ENCODE results near the gene ZDHHC7. TPM values are rescaled to one million over a fixed set of nuclear protein-coding genes. Genes with fewer than 3 reads are reported as not detected.
"Not testable (repeated sequence)": the region's sequence is repeated elsewhere in the genome, so short reads cannot be mapped to it uniquely, and the experiment has no call there.

Gene ZDHHC7
- total RNA-seq, 1 donor from 2014 or later: 59.2 TPM

DNA sequence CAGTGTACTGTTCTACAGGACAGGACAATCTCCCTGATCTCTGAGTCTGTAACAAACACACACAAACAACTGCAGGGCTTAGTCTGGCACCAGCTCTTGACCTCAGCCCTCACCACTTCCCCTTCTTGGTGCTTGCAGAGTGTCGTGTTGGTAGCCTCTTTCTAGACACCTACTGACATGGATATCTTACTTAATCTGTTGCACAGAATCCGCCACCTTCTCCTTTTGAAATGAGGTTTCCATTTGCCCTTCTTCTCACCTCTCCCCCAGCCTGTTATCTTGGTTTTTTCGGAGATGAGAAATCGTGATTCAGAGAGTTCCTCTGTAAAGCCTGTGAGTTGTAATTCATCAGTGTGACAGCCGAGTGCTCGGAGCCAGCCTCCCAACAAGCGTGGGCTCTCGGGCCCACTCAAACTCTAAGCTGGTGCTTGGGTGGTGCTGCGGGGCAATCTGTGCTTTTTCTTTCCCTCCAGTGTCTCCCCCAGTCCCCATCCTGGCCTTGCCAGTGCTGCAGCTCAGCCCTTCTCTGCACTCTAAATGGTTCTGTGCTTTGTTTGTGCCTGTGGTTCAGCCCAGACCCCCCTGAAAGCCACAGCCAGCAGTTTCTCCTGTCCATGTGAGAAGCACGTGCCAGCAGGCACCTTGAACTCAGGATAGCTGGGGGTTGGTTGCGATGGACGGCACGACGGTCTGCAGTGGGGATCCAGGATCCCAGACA is 44.3 kb upstream of the ZDHHC7 start:
- Mint-ChIP-seq H3K27ac (ENCODE audit: unreplicated experiment) (no peak overlapping the region), H3K4me1 (ENCODE audit: low read depth, unreplicated experiment) (peaks cover 10% of the 10 kb centered on the region), H3K4me3 (ENCODE audit: unreplicated experiment) (no peak overlapping the region), H3K9me3 (ENCODE audit: unreplicated experiment) (peaks cover 2% of the 10 kb centered on the region), H3K36me3 (ENCODE audit: low read depth, unreplicated experiment) (peaks cover under 1% of the 10 kb centered on the region), H3K27me3 (ENCODE audit: low read depth, unreplicated experiment) (peaks cover 6% of the 10 kb centered on the region)
- peaks cover 18% of the 10 kb centered on the region for H3K4me1 ChIP-seq (ENCODE audit: insufficient read depth, low read length)
- H3K9ac ChIP-seq (ENCODE audit: low read length): peak overlapping the region; percentile 39
- H3K27me3 ChIP-seq (ENCODE audit: insufficient read depth, low read length): no peaks in the 10 kb centered on the region
- TF ChIP-seq, protein P1, sequence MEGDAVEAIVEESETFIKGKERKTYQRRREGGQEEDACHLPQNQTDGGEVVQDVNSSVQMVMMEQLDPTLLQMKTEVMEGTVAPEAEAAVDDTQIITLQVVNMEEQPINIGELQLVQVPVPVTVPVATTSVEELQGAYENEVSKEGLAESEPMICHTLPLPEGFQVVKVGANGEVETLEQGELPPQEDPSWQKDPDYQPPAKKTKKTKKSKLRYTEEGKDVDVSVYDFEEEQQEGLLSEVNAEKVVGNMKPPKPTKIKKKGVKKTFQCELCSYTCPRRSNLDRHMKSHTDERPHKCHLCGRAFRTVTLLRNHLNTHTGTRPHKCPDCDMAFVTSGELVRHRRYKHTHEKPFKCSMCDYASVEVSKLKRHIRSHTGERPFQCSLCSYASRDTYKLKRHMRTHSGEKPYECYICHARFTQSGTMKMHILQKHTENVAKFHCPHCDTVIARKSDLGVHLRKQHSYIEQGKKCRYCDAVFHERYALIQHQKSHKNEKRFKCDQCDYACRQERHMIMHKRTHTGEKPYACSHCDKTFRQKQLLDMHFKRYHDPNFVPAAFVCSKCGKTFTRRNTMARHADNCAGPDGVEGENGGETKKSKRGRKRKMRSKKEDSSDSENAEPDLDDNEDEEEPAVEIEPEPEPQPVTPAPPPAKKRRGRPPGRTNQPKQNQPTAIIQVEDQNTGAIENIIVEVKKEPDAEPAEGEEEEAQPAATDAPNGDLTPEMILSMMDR (IDR thresholded peaks at IDR 0.05; ENCODE audit: insufficient read depth, low read depth, low read length): no peak
- no peak for TF ChIP-seq EZH2 (IDR thresholded peaks at IDR 0.05; ENCODE audit: insufficient read depth, low read length)
- peak overlapping the region; percentile 47 for H3K4me3 ChIP-seq (ENCODE audit: insufficient read depth, low read depth, low read length)
- DNase-seq (ENCODE audit: low read depth) (peak; percentile 76), FAIRE-seq (no peak)
- H3K4me2 ChIP-seq (ENCODE audit: low read length): peak overlapping the region; percentile 82
- H3K79me2 ChIP-seq (ENCODE audit: insufficient read depth, low read length): no peaks in the 10 kb centered on the region
- H3K36me3 ChIP-seq (ENCODE audit: insufficient read depth, low read length): no peaks in the 10 kb centered on the region
- no peaks in the 10 kb centered on the region for H3K9me3 ChIP-seq (ENCODE audit: insufficient read depth, low read depth, low read length)
- H2AFZ ChIP-seq (ENCODE audit: low read depth, low read length): peak overlapping the region; percentile 29
- H4K20me1 ChIP-seq (ENCODE audit: insufficient read depth, low read length): peaks cover 29% of the 10 kb centered on the region
- H3K27ac ChIP-seq (ENCODE audit: low read depth, low read length): peak overlapping the region; percentile 22

DNA sequence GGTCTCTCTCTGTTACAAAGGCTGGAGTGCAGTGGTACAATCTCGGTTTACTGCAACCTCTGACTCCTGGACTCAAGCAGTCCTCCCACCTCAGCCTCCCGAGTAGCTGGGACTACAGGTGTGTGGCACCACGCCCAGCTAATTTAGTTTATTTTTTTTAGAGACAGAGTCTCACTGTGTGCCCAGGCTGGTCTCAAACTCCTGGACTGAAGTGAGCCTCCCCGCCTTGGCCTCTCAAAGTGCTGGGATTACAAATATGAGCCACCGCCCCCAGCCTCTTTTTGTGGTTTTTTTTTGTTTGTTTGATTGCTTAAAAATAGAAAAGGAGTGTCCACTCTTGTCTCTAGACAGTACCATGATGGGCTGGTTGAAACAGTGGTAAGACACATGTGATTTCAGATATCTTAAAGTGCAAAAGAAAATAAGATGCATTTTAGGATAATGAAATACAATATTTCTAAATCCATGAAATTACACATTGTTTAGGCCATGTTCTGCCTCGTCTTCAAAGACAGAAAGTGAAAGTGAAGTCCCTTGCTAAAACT is 43.7 kb upstream of the ZDHHC7 start:
- FAIRE-seq: no peak
- Histone ChIP-seq H3K9me3 (ENCODE audit: insufficient read depth, low read depth, low read length) (no peaks in the 10 kb centered on the region), H3K4me3 (ENCODE audit: insufficient read depth, low read depth, low read length) (peak overlapping the region; percentile 47), H3K4me2 (ENCODE audit: low read length) (peak overlapping the region; percentile 82), H2AFZ (ENCODE audit: low read depth, low read length) (peak overlapping the region; percentile 29), H4K20me1 (ENCODE audit: insufficient read depth, low read length) (peaks cover 30% of the 10 kb centered on the region), H3K36me3 (ENCODE audit: insufficient read depth, low read length) (no peaks in the 10 kb centered on the region), H3K79me2 (ENCODE audit: insufficient read depth, low read length) (no peaks in the 10 kb centered on the region), H3K27me3 (ENCODE audit: insufficient read depth, low read length) (no peaks in the 10 kb centered on the region), H3K27ac (ENCODE audit: low read depth, low read length) (peak overlapping the region; percentile 22), H3K9ac (ENCODE audit: low read length) (peak overlapping the region; percentile 39), H3K4me1 (ENCODE audit: insufficient read depth, low read length) (peaks cover 20% of the 10 kb centered on the region)
- no peak overlapping the region for H3K4me3 Mint-ChIP-seq (ENCODE audit: unreplicated experiment)
- TF ChIP-seq, protein P1 (IDR thresholded peaks at IDR 0.05; ENCODE audit: insufficient read depth, low read depth, low read length): no peak
- TF ChIP-seq EZH2 (IDR thresholded peaks at IDR 0.05; ENCODE audit: insufficient read depth, low read length): no peak
- peaks cover 3% of the 10 kb centered on the region for H3K27me3 Mint-ChIP-seq (ENCODE audit: low read depth, unreplicated experiment)
- H3K36me3 Mint-ChIP-seq (ENCODE audit: low read depth, unreplicated experiment): peaks cover 3% of the 10 kb centered on the region
- no peak for DNase-seq (ENCODE audit: low read depth)
- H3K9me3 Mint-ChIP-seq (ENCODE audit: unreplicated experiment): peaks cover 2% of the 10 kb centered on the region
- peaks cover 13% of the 10 kb centered on the region for H3K4me1 Mint-ChIP-seq (ENCODE audit: low read depth, unreplicated experiment)
- no peak overlapping the region for H3K27ac Mint-ChIP-seq (ENCODE audit: unreplicated experiment)

DNA sequence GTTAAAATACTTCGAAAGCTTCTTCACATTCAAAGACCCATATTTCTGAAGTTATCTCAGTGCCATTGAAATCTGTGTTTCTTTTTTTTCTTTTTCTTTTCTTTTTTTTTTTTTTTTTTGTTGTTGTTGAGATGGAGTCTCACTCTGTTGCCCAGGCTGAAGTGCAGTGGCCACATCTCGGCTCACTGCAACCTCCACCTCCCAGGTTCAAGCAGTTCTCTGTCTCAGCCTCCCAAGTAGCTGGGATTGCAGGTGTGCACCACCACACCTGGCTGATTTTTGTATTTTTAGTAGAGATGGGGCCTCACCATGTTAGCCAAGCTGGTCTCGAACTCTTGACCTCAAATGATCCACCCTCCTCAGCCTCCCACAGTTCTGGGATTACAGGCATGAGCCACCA is 43.0 kb upstream of the ZDHHC7 start:
- H3K27ac Mint-ChIP-seq (ENCODE audit: unreplicated experiment); H3K9ac ChIP-seq (ENCODE audit: low read length); H3K4me3 Mint-ChIP-seq (ENCODE audit: unreplicated experiment); H3K4me2 ChIP-seq (ENCODE audit: low read length); H3K9me3 ChIP-seq (ENCODE audit: insufficient read depth, low read depth, low read length); H3K4me3 ChIP-seq (ENCODE audit: insufficient read depth, low read depth, low read length); H3K79me2 ChIP-seq (ENCODE audit: insufficient read depth, low read length); H3K27me3 Mint-ChIP-seq (ENCODE audit: low read depth, unreplicated experiment); H3K36me3 Mint-ChIP-seq (ENCODE audit: low read depth, unreplicated experiment); H3K27me3 ChIP-seq (ENCODE audit: insufficient read depth, low read length); H3K27ac ChIP-seq (ENCODE audit: low read depth, low read length); H3K36me3 ChIP-seq (ENCODE audit: insufficient read depth, low read length); FAIRE-seq; H2AFZ ChIP-seq (ENCODE audit: low read depth, low read length); DNase-seq (ENCODE audit: low read depth); H3K9me3 Mint-ChIP-seq (ENCODE audit: unreplicated experiment): not testable (repeated sequence)
- Histone ChIP-seq H4K20me1 (ENCODE audit: insufficient read depth, low read length) (peaks cover 30% of the 10 kb centered on the region), H3K4me1 (ENCODE audit: insufficient read depth, low read length) (peaks cover 20% of the 10 kb centered on the region)
- H3K4me1 Mint-ChIP-seq (ENCODE audit: low read depth, unreplicated experiment): peaks cover 13% of the 10 kb centered on the region

All from astrocyte (in vitro differentiated cells and primary cell).